Neural crest cell (in vitro differentiated cells): ENCODE results near the gene LAMA3. TPM values are rescaled to one million over a fixed set of nuclear protein-coding genes. Genes with fewer than 3 reads are reported as not detected.

Source experiments
- DNase-seq: peaks from one replicate; pipeline ENCODE4 v3.0.0; 2021; ENCODE audit warnings: low read depth, mixed read lengths, low spot score
- H3K27ac Mint-ChIP-seq: one replicate; pipeline ENCODE4 v1.8.0; 2021; ENCODE audit warnings: mild to moderate bottlenecking, mixed read lengths; ENCODE audit not compliant: unreplicated experiment
- H3K27me3 Mint-ChIP-seq: 2 replicates; pipeline ENCODE4 v1.8.0; 2021; ENCODE audit warnings: low read depth, mild to moderate bottlenecking, mixed read lengths
- H3K36me3 Mint-ChIP-seq: 2 replicates; pipeline ENCODE4 v1.8.0; 2021; ENCODE audit warnings: low read depth, mild to moderate bottlenecking, mixed read lengths
- H3K4me1 Mint-ChIP-seq: 2 replicates; pipeline ENCODE4 v1.8.0; 2021; ENCODE audit warnings: mixed read lengths
- H3K4me3 Mint-ChIP-seq: one replicate; pipeline ENCODE4 v1.8.0; 2021; ENCODE audit warnings: mild to moderate bottlenecking, mixed read lengths
- H3K9me3 Mint-ChIP-seq: 2 replicates; pipeline ENCODE4 v1.8.0; 2021; ENCODE audit warnings: mixed read lengths
- CTCF ChIP-seq: fragments of 200-600 bp; sonication (generic); conservative IDR thresholded peaks from 2 replicates; pipeline ENCODE4 v1.5.0; 2021; ENCODE audit warnings: antibody characterized with exemption, mild to moderate bottlenecking
- total RNA-seq: library from RNA; stranded (reverse); gene quantifications from 2 replicates; pipeline ENCODE4 v1.2.1, GENCODE V29; 2021

Gene LAMA3
- total RNA-seq, 1 donor from 2014 or later = 0.35 TPM

- H3K4me1 Mint-ChIP-seq = peaks cover 11% of the 10 kb centered on the region
- DNase-seq = no peak
- H3K27me3 Mint-ChIP-seq = no peaks in the 10 kb centered on the region
- peaks cover 6% of the 10 kb centered on the region for H3K9me3 Mint-ChIP-seq
- no peak overlapping the region for H3K27ac Mint-ChIP-seq
- TF ChIP-seq CTCF = no peak
- H3K36me3 Mint-ChIP-seq = no peaks in the 10 kb centered on the region
- H3K4me3 Mint-ChIP-seq = no peak overlapping the region
These were observed 283.2 kb downstream of the LAMA3 start for GRCh38 chr18:23972453-23972852.

GRCh38 chr18:23977103-23977502 lies 287.9 kb downstream of the LAMA3 start:
- H3K4me1 Mint-ChIP-seq = peaks cover 15% of the 10 kb centered on the region
- TF ChIP-seq CTCF = no peak
- DNase-seq = no peak
- no peaks in the 10 kb centered on the region for H3K27me3 Mint-ChIP-seq
- H3K36me3 Mint-ChIP-seq = no peaks in the 10 kb centered on the region
- no peak overlapping the region for H3K4me3 Mint-ChIP-seq
- H3K27ac Mint-ChIP-seq = no peak overlapping the region
- H3K9me3 Mint-ChIP-seq = peaks cover 6% of the 10 kb centered on the region

- H3K4me3 Mint-ChIP-seq = no peak overlapping the region
- no peak for TF ChIP-seq CTCF
- peaks cover 23% of the 10 kb centered on the region for H3K4me1 Mint-ChIP-seq
- H3K9me3 Mint-ChIP-seq = peaks cover 6% of the 10 kb centered on the region
- no peak for DNase-seq
- no peak overlapping the region for H3K27ac Mint-ChIP-seq
- H3K27me3 Mint-ChIP-seq = no peaks in the 10 kb centered on the region
- no peaks in the 10 kb centered on the region for H3K36me3 Mint-ChIP-seq
These were observed 288.6 kb downstream of the LAMA3 start for GRCh38 chr18:23977719-23978483.

- Mint-ChIP-seq H3K36me3 (no peaks in the 10 kb centered on the region), H3K27ac (no peak overlapping the region), H3K4me1 (peaks cover 23% of the 10 kb centered on the region), H3K4me3 (peak overlapping the region; percentile 39), H3K9me3 (peaks cover 1% of the 10 kb centered on the region), H3K27me3 (no peaks in the 10 kb centered on the region)
- no peak for TF ChIP-seq CTCF
- DNase-seq = no peak
These were observed 292.2 kb downstream of the LAMA3 start for GRCh38 chr18:23981369-23981980.

- Mint-ChIP-seq H3K9me3 (no peaks in the 10 kb centered on the region), H3K4me1 (peaks cover 23% of the 10 kb centered on the region), H3K4me3 (peak overlapping the region; percentile 39), H3K27ac (no peak overlapping the region), H3K27me3 (no peaks in the 10 kb centered on the region), H3K36me3 (no peaks in the 10 kb centered on the region)
- no peak for DNase-seq
- no peak for TF ChIP-seq CTCF
These were observed 293.2 kb downstream of the LAMA3 start for GRCh38 chr18:23982155-23983079.
